Activated B cell treated with CpG ODN at 0.5 μM for 24 hours (primary cell): ENCODE measurements around the gene TMEM214. TPM values are rescaled to one million over a fixed set of nuclear protein-coding genes. Genes with fewer than 3 reads are reported as not detected.

Experiments
- ATAC-seq: fragments of 200-7000 bp; cut with Tn5 transposase; one replicate; pipeline ENCODE4 v1.10.0; 2021; ENCODE audit warnings: low read depth, mild to moderate bottlenecking, moderate library complexity
- CTCF ChIA-PET: fragments of 350-600 bp; sonication (Branson Sonifier 250); formaldehyde crosslinking; loops from one replicate; lab custom pipeline; 2021; ENCODE audit warnings: antibody characterized with exemption; lab: Charles Lee
- POLR2A ChIA-PET: fragments of 350-600 bp; sonication (Branson Sonifier 250); formaldehyde crosslinking; loops from one replicate; lab custom pipeline; 2021; ENCODE audit warnings: antibody characterized with exemption; lab: Charles Lee
- DNase-seq: peaks from one replicate; pipeline ENCODE4 v3.0.0; 2022
- H3K27ac Mint-ChIP-seq: one replicate; pipeline ENCODE4 v1.8.0; 2020; ENCODE audit warnings: mixed read lengths
- H3K27me3 Mint-ChIP-seq: one replicate; pipeline ENCODE4 v1.8.0; 2021; ENCODE audit warnings: mixed read lengths
- H3K36me3 Mint-ChIP-seq: one replicate; pipeline ENCODE4 v1.8.0; 2021; ENCODE audit warnings: low read depth, mixed read lengths
- H3K4me1 Mint-ChIP-seq: one replicate; pipeline ENCODE4 v1.8.0; 2021; ENCODE audit warnings: mixed read lengths
- H3K4me3 Mint-ChIP-seq: one replicate; pipeline ENCODE4 v1.8.0; 2020; ENCODE audit warnings: mild to moderate bottlenecking, mixed read lengths
- H3K9me3 Mint-ChIP-seq: one replicate; pipeline ENCODE4 v1.8.0; 2020; ENCODE audit warnings: mixed read lengths
- CTCF ChIP-seq: fragments of 200-600 bp; IDR thresholded peaks from one replicate; pipeline ENCODE4 v1.8.0; 2022; ENCODE audit warnings: antibody characterized with exemption, mild to moderate bottlenecking
- intact Hi-C: fragments of 100-400 bp; cut with micrococcal nuclease; formaldehyde crosslinking; loops from one replicate; pipeline ENCODE4 v1.15.1; 2024
- total RNA-seq: library from RNA; stranded (reverse); gene quantifications from 2 replicates; pipeline ENCODE4 v1.2.3, GENCODE V29; 2022

The TMEM214 gene
- total RNA-seq, 1 donor from 2014 or later, result 92.1 TPM

- CTCF ChIA-PET, result no interaction called here
- H3K27ac Mint-ChIP-seq, result no peak overlapping the region
- TF ChIP-seq CTCF, result no peak
These were observed 11.3 kb upstream of the TMEM214 start for GRCh38 chr2:27021253-27022049.

GRCh38 chr2:27023740-27024139, 9.0 kb upstream of the TMEM214 start:
- DNase-seq (no peak), ATAC-seq (no peak)
- H3K27ac Mint-ChIP-seq, result no peak overlapping the region
- H3K9me3 Mint-ChIP-seq, result no peaks in the 10 kb centered on the region
- H3K27me3 Mint-ChIP-seq, result no peaks in the 10 kb centered on the region
- peaks cover 2% of the 10 kb centered on the region for H3K36me3 Mint-ChIP-seq
- H3K4me3 Mint-ChIP-seq, result no peak overlapping the region
- H3K4me1 Mint-ChIP-seq, result no peaks in the 10 kb centered on the region
- TF ChIP-seq CTCF, result no peak
- ChIA-PET POLR2A (no interaction called here), CTCF (no interaction called here)
- intact Hi-C loops, result no loop called here

More at GRCh38 chr2:27021253-27022049, 11.3 kb upstream of the TMEM214 start:
- no peaks in the 10 kb centered on the region for H3K36me3 Mint-ChIP-seq
- H3K9me3 Mint-ChIP-seq, result no peaks in the 10 kb centered on the region
- DNase-seq, result no peak
- ATAC-seq, result no peak
- H3K27me3 Mint-ChIP-seq, result no peaks in the 10 kb centered on the region
- H3K4me3 Mint-ChIP-seq, result no peak overlapping the region
- POLR2A ChIA-PET, result no interaction called here
- intact Hi-C loops, result no loop called here
- H3K4me1 Mint-ChIP-seq, result no peaks in the 10 kb centered on the region

- ChIA-PET CTCF (interaction anchor here (1.1 kb wide), 1 partner anchor 16 kb away, joined by 3 read pairs; no protein-coding TSS in a partner anchor), POLR2A (no interaction called here)
- Mint-ChIP-seq H3K9me3 (no peaks in the 10 kb centered on the region), H3K36me3 (peaks cover 2% of the 10 kb centered on the region), H3K27me3 (no peaks in the 10 kb centered on the region), H3K27ac (no peak overlapping the region), H3K4me3 (no peak overlapping the region), H3K4me1 (no peaks in the 10 kb centered on the region)
- no peak for DNase-seq
- TF ChIP-seq CTCF, result no peak
- intact Hi-C loops, result no loop called here
- no peak for ATAC-seq
These were observed 8.6 kb upstream of the TMEM214 start for GRCh38 chr2:27024188-27024587.

- Mint-ChIP-seq H3K4me1 (no peaks in the 10 kb centered on the region), H3K9me3 (no peaks in the 10 kb centered on the region), H3K36me3 (peaks cover 2% of the 10 kb centered on the region), H3K27ac (no peak overlapping the region), H3K4me3 (no peak overlapping the region), H3K27me3 (no peaks in the 10 kb centered on the region)
- CTCF ChIA-PET, result interaction anchor here (0.7 to 1.1 kb wide), 2 partner anchors 16 to 26 kb away, joined by 3 read pairs; no protein-coding TSS in a partner anchor
- intact Hi-C loops, result no loop called here
- ATAC-seq, result no peak
- no peak for TF ChIP-seq CTCF
- POLR2A ChIA-PET, result interaction anchor here (0.8 kb wide), 1 partner anchor 63 kb away, joined by 3 read pairs; no protein-coding TSS in a partner anchor
- DNase-seq, result no peak
These were observed 8.0 kb upstream of the TMEM214 start for GRCh38 chr2:27024812-27025211.

- ChIA-PET CTCF (interaction anchor here (0.7 to 1.1 kb wide), 2 partner anchors 15 to 25 kb away, joined by 3 read pairs; no protein-coding TSS in a partner anchor), POLR2A (interaction anchor here (0.6 to 0.8 kb wide), 2 partner anchors 46 to 63 kb away, joined by 3 read pairs; no protein-coding TSS in a partner anchor)
- Mint-ChIP-seq H3K4me1 (peaks cover 2% of the 10 kb centered on the region), H3K36me3 (peaks cover 2% of the 10 kb centered on the region), H3K4me3 (no peak overlapping the region), H3K9me3 (no peaks in the 10 kb centered on the region), H3K27ac (no peak overlapping the region), H3K27me3 (no peaks in the 10 kb centered on the region)
- DNase-seq (no peak), ATAC-seq (no peak)
- intact Hi-C loops, result no loop called here
- TF ChIP-seq CTCF, result no peak
These were observed 7.4 kb upstream of the TMEM214 start for GRCh38 chr2:27025281-27025800.
